HG03558 (cell line): Measurements from ENCODE around the gene ARID4A.
"Not testable (repeated sequence)": the region's sequence is repeated elsewhere in the genome, so short reads cannot be mapped to it uniquely, and the experiment has no call there.

Experiments used
- ATAC-seq: cut with Tn5 transposase; IDR thresholded peaks from one replicate; pipeline ENCODE4 v1.9.1; 2021; ENCODE audit warnings: moderate number of reproducible peaks; ENCODE audit not compliant: unreplicated experiment; ENCODE audit errors: extremely low read depth

The ARID4A gene

DNA sequence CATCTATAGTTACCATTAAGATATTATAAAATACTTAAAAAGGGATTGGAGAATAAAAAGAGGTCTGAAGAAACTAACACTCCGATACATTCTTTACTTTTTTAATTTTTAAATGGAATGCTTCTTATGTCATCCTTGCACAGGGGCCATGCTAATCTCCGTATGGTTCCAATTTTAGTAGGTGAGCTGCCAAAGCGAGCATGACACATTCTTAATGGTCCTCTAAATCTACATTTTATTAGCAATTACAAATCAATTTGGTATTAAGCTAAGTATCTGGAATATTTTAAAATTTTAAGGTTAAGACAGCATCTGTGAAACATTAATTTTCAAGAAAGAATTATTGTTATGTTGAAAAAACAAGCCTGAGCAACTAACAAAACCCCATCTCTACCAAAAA lies 6.2 kb upstream of the ARID4A start:
- no peak for ATAC-seq

DNA sequence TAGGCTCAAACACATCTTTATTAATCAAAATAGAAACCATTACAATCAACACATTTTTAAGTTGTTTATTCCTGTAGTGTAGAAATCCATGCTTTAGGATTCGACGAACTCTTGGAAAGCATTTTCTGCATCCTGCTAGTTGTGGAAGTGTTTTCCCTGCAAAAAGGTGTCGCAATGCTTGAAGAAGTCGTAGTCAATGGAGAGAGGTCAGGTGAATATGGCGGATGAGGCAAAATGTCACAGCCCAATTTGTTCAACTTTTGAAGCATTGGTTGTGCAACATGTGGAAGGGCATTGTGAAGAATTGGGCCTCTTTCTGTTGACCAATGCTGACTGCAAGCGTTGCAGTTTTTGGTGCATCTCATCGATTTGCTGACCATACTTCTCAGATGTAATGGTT lies 4.2 kb upstream of the ARID4A start:
- no peak for ATAC-seq

DNA sequence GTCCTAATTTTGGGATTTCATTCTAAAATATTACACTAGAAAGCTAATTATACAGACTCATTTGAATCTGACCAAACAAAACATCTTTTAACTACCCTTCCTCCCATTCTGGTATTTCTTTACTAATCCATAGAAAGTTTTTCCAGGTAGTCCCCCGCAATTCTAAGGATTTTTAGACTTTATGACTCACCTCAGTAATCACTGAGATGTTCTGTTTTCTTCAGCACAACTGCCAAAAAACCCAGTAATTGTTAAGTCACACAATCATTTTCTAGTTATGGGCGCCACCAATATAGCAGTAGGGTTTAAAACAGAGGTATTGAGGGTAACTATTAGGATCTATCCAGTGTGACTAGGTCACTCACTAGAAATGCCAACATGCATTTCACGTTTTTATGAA lies 1.6 kb upstream of the ARID4A start:
- ATAC-seq, result no peak

DNA sequence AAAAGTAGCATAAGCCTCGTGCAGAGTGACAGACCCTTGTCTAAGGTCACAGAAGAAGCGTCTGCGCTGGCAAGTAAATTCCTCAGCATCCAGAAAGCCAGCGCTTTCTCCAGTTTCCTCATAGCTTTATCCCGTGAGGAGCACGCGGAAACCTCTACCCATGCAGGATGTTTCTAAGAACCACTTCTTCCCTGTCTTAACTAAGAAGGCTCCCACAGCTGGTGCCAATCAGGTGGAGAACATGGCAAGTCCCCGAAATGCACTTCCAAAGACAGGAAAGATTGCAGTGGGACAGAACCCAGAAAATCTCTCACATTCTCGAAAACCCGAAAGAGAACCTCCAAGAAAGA lies 968 bp upstream of the ARID4A start:
- no peak for ATAC-seq

DNA sequence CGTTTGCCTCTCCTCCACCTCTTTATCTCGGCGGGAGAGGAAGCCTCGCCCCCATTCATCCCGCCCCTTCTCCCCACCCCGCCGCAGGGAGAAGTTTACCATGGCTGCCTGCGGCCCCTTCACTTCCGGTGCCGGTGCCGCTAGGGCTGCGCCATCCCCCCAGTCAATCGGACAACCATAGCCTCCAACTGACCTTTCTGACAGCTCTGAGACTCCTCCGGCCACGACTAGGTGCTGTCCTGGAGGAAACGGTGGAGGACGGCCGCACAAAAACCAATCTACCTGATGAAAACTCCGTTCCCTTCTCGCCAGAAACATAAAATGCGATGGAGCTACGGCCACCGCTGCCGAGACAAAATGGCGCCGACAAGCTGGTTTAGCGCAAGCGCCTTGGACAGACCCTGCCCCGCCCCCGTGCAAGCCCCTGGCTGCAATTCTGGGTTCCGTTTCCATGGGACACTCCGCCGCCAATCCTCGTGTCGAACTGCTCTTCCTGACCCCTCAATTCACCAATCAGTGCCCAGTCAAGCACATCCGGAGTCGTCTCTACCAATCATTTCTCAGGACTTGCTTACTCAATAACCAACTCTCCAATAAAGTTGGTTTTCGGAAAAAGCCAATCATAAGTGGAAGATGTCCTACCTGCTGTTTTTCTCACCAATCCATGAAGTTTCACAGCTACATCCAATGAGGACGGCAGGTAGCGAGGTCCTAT lies 436 bp upstream of the ARID4A start:
- peak; percentile 72 for ATAC-seq

DNA sequence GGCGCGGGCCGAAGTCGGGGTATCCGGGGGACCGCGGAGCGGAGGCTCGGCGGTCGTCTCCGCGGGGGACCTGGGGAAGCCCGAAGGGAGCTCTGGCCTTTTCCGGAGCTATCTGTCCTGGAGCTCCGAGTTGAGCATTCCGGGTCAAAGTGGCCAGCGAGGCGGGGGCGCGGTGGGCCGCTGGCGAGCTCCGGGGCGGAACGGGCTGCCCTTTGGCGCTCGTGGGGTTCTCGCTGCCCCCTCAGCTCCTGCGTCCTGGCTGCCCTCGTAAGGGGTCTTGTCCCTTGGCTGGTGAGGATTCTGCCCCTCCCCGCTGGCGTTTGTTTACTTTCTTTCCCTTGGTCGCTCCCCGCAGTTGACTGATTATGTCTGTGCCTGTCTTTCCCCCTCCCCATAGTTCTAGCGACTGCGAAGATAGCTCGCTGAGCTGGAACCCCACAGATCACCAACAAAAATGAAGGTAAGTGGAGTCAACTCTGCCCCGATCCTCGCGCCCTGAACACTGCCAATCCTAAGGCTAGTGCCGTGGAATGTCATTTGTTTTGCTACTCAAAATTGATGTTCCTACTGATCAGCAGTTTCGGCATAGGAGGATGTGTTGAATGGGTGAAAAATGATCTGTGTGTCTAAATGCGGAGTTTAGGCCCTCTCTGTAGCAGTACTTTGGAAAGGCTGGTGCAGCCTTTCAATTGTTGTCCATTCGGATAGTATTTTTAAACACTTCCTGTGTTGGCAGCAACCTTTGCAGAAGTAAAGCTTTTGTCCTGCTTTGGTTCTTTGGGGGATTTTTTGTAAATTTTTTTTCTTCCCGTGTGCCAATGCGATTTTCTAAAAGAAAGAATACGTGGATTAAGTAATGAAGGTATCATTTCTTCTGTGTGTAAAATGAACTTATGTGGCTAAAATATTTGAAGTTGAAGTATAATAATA lies 1.3 kb downstream of the ARID4A start:
- no peak for ATAC-seq

DNA sequence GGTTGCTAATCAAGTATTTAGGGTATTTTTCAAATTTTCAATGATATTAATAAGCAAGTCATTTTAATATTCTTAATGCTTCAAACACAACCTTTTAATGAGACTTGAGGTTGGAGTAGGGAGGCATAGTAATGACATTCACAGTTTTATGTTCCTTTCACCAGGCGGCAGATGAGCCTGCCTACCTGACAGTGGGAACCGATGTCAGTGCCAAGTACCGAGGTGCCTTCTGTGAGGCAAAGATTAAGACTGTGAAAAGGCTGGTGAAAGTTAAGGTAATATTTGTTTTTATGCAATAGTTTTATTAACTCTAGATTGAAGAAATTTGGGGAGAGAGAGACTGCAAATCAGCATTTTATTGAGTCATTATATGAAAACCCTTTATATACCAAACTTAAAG lies 3.1 kb downstream of the ARID4A start:
- no peak for ATAC-seq

DNA sequence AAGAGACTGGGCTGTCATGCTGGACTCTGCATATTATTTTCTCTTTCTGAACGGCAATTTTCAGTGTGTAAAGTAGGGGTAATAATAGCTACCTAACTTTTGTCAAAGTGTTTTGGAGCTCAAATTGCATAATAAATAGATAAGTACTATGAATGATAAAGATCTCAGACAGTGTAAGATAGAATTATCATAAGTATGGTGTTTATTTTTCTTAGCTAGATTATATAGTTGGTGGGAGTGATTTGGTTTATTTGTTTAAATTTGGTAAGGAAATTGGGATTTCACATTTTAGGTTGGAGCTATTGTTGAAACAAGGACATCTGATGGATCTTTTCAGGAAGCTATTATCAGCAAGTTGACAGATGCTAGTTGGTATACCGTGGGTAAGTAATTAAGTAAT lies 7.4 kb downstream of the ARID4A start:
- ATAC-seq, result no peak

DNA sequence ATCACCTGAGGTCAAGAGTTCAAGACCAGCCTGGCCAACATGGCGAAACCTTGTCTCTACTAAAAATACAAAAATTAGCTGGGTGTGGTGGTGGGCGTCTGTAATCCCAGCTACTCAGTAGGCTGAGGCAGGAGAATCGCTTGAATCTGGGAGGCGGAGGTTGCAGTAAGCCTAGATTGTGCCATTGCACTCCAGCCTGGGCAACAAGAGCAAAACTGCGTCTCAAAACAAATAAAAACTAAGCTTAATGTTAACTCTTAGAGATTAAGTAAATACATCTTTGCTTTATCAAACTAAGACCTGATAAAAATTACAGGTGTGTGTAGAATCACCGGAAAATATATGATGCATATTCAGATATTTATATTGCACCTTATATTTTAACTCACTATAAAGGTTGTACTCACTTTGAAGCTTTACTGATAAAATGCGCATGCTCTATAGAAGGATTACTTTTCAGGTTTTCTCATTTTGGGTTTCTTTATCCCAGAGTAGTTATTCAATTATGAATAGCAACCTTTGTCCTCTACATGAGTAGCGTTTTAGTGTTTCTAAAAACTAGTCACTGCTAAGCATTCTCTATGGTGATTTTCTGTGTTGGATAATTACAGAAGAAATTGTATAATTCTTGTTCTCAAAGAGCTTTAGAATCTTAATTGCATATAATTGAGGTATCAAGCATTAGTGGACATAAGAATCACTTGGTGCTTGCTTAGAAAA lies 9.4 kb downstream of the ARID4A start:
- ATAC-seq, result no peak

DNA sequence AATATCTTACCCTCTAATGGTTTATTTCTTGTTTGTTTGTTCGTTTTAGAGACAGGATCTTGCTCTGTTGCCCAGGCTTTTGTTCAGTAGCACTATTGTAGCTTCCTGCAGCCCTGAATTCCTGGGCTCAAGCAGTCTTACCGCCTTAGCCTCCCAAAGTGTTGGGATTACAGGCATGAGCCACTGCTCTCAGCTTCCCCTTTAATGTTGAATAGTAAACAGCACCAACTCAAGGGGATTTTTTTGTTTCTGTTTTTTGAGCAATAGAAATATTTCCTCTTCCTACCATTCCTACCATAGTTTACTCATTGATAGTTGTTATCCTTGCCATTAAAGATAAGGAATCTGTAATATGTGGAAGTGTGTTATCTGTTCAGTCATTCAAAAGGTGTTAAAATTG lies 10.7 kb downstream of the ARID4A start:
- ATAC-seq, result no peak

DNA sequence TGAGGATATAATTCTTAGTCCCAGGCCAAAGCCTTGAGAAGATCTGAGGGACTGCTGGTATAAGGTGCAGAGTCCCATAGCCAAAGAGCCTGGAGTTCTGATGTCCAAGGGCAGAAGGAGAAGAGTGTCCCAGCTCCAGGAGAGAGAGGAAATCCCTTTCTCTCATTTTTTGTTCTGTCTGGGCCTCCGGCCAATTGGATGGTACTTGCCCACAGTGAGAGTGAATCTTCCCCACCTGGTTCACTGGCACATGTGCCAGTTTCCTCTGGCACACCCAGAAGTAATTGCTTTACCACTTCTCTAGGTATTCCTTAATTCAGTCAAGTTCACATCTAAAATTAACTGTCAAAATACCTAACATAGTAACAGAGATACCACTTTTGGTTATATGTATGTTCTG lies 15.3 kb downstream of the ARID4A start:
- no peak for ATAC-seq

DNA sequence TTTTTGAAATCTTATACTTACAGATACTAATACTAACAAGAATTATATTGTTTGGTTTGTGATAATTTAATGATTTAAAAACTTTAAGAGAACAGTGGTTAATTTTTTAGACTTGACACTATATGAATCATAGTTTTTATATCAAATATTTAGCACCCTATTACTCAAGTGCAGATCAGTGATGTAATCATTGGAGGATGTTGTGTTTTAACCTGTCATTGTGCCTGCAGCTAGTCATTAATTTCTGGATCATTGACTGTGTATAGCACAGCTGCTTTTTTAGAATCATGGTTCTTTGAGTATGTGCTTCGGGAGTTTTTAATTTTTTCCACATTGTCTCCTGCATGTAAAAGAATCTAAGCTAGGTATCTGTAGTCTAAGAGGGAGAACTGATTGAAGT lies 17.3 kb downstream of the ARID4A start:
- no peak for ATAC-seq

DNA sequence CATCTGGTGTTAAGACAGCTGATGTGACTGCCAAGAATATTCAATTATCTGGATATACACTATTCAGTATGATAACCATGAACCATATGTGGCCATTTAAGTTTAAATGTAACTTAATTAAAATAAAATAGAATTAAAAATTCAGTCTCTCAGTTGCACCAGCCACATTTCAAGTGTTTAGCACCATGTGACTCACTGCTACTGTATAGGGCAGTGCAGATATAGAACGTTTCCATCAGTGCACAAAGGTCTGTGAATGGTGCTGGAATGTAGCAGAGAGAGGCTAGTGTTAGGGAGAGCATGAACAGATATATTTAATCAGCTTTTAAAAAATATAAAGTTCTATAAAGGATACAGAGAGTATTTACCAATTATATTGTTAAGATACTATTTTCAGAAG lies 28.7 kb downstream of the ARID4A start:
- no peak for ATAC-seq

DNA sequence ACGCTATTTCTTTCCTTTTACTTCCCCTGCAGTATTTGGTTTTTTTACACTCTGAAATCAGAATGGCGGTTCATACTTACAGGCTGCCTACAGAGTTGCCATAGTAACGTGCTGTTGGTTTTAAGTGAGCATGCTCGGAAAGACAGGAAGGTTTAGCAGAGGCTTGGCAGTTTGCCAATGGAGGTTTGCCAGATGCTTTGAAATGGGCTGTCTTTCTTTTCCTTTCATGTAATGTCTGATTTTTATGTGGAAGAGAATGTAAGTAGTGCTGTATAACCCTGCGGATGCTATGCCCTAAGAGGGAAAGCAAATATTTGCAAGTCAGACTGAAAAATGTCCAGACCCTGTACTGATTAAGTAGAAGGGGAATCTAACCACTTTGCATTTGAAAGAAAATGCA lies 32.8 kb downstream of the ARID4A start:
- peak; percentile 90 for ATAC-seq

DNA sequence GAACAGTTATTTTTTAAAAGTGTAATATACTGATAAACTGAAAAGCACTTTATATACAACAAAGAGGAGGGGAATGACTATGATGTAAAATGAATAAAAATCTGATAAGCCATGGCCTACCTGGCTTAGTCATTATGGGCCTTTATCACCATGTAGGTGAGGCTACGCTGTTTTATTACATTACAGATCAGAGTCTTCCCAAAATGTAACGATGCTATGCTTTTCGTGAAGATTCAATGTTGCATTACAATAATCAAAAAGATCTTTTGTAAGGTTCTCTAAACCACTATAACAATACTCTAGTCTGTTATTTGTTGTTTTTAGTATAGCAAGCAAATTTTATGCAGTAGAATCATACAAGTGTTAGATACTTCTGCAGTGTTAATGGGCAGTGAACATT lies 34.2 kb downstream of the ARID4A start:
- ATAC-seq, result no peak

DNA sequence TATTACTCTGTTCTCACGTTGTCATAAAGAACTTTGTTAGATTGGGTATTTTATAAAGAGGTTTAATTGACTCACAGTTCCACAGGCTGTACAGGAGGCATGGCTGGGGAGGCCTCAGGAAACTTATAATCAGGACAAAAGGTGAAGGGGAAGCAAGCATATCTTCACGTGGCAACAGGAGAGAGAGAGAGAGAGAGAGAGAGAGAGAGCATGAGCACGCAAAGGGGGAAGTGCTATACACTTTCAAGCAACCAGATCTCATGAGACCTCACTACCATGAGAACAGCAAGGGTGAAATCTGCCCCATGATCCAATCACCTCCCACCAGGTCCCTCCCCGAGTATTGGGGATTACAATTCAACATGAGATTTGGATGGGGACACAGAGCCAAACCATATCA lies 41.3 kb downstream of the ARID4A start:
- ATAC-seq, result not testable (repeated sequence)

DNA sequence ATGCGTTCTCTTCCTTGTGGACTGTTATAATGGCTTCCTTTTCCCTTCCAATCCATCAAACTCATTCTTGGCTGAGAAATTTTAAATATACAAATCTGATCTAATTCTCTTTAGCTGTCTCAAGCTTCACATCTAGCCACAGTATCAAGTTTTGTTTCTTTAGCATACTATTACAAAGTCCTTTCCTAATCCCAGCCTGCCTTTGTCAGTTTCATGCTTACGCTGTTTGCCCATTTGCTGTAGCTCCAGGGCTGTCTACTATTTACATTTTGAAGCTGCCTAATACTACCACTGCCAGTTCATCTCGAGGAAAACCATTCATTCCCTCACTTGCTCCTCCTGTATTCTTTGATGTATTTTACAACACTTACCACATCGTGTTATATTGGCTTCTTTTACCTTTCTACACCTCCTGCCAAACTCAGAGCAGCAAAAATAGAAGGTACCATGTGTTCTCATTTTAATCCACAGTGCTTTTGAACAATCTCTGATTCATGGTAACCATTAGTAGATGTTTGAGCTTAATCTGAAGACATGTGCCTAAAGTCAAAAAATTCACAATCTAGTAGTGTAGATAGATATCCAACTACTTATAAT lies 42.9 kb downstream of the ARID4A start:
- ATAC-seq, result no peak

DNA sequence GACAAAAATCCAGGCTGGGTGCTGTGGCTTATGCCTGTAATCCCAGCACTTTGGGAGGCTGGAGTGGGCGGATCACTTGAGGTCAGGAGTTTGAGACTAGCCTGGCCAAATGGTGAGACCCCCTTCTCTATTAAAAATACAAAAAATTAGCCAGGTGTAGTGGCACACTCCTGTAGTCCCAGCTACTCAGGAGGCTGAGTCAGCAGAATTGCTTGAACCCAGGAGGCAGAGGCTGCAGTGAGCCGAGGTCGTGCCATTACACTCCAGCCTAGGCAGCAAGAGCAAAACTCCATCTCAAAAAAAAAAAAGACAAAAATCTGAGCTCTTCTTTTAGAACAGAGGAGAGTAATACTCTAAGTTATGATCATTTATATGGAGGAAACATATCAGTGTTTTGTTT lies 45.2 kb downstream of the ARID4A start:
- ATAC-seq, result not testable (repeated sequence)

DNA sequence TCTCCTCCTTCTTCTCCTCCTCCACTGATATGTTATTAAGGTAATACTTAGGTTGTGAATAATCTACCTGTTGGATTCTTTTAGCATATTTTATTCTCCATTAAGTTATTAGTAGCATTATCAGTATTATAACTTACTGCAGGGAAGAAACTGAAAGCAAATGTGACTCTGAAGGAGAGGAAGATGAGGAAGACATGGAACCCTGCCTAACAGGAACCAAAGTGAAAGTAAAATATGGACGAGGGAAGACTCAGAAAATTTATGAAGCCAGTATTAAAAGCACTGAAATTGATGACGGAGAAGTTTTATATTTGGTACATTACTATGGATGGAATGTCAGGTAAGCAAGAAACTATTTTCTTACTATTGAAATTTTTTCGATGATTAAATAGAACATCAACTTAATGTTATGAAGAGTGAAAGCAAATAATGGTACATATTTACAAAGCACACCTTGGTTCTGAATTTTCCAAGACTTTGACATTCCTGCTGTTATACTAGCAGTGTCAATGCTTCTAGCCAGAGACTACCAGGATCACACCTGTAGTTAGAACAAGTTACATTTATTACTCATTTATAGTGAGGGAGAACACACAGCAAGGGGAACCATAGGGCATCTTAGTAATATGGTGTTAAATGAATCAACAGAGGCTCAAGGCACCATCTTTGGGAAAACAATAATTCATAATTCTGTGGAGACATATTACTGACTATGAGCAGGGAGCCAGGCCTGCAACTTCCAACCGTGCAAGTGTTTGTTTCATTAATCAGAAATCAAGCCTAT lies 55.4 kb downstream of the ARID4A start:
- no peak for ATAC-seq

DNA sequence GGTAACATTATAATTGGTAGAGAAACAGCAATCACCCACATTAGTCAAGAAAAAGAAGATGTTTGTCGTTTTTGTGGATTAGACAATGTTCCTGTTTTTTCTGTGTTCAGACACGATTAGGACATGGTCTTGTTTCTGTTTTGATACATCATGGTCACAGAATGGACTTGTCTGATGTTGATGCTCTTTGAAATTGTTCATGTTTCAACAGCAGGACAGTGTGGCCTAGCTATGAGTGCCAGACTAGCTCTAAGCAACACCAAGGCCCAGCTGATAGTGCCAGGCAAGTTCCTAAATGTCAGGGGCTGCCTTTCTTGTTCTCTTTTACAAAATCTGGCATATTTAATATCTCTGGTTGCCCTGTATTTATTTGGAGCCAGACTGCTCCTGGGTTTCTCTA lies 56.5 kb downstream of the ARID4A start:
- no peak for ATAC-seq
